HG02885 (cell line): ENCODE results near the gene CLMN.

Experiments used
- ATAC-seq: cut with Tn5 transposase; IDR thresholded peaks from one replicate; pipeline ENCODE4 v1.9.1; 2021; ENCODE audit warnings: mild to moderate bottlenecking; ENCODE audit not compliant: unreplicated experiment, poor library complexity

The CLMN gene

DNA sequence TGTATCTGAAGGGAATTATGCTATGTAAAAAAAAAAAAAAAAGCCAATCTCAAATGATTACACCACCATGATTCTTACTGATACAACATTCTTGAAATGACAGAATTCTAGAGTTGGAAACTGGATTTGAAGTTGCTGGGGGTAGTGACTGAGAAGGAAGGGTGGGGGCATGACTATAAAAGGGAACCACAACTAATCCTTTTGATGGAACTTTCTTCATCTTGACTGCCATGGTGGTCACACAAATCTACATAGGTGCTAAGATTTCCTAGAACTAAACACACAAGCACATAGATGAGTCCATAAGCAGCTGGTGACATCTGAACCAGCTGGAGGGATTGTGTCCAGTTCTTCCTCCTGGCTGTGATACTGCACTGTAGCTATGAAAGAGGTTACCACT lies 51.4 kb downstream of the CLMN start:
- no peak for ATAC-seq

DNA sequence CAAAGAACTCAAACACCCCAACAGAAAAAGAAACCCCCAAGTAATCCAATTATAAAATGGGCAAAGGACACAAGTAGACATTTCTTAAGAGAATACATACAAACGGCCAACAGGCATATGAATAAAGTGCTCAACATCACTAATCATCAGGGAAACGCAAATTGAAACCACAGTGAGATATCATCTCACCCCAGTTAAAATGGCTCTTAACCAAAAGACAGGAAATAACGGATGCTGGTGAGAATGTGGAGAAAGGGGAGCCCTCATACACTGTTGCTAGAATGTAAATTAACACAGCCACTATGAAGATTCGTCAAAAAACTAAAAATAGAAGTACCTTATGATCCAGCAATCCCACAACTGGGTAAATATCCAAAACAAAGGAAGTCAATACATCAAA lies 52.4 kb downstream of the CLMN start:
- ATAC-seq: no peak

DNA sequence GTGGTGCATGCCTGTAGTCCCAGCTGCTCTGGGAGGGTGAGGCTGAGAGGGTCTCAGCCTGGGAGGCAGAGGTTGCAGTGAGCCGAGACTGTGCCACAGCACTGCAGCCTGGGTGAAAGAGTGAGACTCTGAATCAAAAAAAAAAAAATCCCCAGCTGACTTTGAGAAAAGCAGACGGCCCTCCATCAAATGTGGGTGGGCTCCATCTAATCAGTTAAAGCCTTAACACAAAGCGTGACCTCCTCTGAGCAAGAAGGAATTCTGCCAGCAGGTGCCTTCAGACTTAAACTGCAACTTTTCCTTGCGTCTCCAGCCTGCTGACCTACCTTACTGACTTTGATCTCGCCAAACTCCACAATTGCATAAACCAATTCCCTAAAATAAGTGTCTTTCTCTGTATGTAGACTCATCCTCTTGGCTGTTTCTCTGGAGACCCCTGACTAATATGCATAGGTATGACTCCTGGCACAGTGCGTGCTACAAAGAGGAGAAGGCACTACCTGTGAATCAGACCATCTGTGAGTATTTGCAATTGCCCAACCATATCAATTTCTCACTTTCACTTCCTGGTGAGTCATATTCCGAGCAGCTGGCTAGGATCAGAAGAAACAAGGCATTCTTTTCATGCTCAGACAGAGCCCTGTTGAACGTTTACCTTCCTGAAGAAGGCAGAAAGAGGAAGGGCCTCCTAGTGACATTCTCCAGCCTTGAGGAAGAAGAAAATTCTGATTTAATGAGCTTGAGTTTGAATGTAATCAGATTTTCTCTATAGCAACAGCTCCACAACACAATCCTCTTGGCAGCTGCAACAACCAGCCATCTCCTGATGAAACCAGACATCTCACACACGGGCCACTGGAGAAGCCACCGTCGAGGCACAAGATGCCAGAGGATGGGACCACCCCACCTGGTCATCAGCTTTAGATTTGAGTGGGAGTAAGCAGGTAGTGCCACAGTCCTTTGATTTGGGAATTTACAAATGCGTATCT lies 54.3 kb downstream of the CLMN start:
- peak; percentile 94 for ATAC-seq

DNA sequence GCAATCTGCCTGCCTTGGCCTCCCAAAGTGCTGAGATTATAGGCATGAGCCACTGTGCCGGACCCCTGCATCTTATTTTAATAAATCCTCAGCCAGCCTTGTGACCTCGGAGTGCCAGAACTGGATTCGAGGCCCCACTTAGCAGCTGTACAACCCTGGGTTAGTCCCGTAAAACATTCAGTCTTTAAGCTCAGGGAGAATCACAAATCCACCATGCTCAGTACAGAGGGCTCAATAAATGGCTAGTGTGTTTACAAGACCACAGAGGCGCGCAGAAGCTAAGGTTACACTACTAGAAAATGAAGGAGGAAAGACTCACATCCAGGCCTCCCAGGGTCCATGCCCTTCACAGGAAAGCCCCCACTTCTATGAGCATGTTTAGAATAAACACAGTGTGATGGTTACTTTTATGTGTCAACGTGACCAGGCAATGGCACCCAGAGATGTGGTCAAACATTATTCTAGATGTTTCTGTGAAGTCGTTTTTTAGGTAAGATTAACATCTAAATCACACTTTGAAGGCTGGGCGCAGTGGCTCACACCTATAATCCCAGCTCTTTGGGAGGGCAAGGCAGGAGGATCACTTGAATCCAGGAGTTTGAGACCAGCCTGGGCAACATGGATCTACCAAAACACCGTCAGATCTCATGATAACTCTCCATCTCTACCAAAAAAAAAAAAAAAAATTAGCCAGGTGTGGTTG lies 55.3 kb downstream of the CLMN start:
- ATAC-seq: no peak

DNA sequence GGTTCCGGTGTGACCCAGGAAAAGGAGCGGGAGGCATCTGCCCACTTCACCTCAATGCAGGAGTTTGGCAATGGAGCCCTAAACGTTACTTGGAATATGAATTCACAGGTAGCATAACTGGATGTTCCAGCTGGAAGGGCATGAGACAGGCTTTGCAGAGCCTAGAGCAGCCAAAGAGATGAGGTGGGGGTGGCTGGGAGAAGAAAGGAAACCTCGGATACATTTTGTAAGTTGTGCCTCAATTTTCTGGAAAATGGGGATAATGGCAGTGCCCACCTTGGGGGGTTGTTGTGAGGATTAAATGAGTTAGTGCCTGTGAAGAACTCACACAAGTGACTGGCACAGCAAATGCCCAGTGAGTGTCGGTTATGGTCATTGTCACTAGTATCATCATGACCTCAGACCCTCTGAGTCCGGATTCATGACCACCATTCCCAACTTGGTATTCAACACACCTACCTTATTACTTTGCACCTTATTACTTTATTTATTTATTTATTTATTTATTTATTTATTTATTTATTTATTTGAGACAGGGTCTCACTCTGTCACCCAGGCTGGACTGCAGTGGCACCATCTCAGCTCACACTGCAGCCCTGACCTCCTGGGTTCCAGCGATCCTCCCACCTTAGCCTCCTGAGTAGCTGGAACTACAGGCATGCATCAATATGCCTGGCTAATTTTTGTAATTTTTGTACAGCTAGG lies 56.0 kb downstream of the CLMN start:
- no peak for ATAC-seq

DNA sequence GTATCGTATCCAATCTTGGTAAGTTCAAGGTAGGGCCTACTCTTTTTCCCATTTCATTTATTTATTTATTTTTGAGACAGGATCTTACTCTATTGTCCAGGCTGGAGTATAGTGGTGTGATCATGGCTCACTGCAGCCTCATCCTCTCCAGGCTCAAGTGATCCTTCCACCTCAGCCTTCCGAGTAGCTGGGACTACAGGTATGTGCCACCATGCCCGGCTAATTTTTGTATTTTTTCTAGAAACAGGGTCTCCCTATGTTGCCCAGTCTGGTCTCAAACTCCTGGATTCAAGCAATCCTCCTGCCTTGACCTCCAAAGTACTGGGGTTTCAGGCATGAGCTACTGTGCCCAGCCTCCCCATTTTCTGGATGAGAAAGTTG lies 57.2 kb downstream of the CLMN start:
- no peak for ATAC-seq

DNA sequence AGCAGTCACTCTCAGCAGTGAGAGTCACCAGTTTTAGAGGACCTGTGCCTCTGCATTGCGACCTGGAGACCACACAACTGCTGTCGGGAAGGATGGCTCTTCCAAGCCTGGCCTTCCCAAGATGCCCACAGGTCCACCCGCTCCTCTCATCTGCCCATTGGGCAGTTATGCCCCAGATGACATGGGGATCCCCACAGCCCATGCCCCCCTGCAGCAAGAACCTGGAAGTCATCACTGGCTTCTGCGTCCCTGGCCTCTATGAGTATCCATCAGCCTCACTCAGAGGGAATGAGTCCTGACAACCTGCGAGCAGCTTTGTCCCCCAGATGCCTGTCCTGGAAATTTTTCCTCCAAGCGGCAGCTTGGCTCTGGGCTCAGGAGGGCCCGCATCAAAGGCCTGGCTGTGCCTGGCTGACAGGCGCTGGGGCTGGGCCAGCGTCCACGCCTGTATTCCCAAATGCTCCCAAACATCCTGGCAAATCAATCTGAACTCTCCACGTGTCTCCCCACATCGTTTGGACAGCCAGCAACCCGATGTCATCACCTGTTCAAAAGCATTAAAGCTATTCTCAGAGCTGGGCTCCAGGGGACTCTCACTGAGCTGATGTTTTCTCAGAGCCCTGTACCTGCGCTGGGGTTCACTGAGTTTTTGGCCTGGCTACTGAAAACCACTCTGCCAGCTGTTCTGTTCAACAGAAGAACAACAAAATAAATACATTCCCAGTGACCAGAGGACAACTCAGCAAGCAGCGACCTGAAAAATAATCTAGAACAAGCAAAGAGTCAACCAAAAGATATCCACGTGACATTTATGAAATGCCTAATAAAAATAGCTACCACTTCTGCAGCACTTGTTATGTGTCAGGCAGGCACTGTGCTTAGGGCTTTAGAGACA lies 57.8 kb downstream of the CLMN start:
- no peak for ATAC-seq

DNA sequence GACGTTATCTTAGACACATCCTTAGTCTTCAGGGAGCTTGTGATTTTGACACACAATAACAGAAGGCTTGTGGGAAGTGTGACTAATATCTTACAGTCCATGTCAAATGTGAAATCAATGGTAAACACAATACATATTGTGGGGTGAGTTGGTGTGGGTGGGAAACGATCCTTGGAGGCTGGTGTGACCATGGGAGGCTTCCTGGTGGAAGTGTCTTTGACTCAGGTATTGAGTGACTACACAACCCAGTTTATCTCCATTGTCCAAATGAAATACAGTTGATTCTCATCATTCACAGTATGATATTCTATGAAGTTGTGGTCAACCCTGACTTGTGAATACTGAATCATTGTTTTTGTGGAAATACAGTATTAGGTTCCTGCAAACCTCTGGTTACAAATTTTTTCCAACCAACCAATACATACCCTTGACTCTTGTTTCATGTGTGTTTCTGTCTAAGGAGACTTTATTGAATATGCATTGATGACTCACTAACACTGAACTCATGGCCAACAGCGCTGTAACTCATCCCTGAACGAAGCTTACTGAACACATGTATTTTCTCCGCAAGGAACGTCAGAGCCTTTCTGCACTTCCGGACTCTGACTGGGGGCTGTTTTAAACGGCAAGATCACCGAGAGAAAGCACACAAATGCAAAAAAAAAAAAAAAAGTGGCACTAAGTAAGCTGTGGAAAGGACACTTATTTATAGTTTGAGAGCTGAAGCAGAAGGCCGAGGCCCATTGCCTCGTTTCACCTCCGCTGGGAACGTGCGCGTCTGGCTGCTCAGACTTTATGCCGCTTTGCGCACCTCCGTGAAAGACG lies 59.0 kb downstream of the CLMN start:
- no peak for ATAC-seq

DNA sequence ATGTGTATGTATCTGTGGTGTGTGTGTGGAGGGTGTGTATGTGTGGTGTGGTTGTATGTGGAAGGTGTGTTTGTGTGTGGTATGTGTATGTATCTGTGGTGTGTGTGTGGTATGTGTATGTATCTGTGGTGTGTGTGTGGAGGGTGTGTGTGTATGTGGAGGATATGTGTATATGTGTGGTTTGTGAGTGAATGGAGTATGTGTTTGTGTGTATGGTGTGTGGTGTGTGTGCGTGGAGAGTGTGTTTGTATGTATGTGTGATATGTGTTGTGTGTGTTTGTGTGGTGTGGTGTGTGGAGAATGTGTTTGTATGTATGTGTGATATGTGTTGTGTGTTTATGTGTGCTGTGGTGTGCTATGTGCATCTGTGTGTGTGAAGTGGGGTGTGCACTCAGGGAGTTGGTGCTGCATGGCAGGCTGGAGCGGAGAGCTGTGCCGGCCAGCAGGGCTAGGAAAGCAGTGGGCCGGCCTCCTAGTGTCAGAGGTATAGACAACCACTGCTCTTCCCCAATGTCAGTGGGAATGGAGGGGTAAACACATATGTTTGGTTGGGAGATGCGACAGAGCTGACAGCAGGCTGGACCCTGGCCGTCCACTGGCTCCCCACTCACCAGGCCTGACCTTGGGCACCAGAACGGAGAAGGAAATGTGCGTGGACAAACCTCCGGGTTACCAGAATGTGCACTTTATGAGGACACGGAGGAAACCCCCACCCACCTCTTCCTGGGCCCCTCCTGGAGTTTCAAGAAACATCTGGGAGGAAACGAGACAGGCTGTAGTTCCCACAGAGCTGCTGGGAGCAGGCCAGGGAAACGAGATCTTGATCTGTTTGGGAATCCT lies 60.7 kb downstream of the CLMN start:
- ATAC-seq: no peak

DNA sequence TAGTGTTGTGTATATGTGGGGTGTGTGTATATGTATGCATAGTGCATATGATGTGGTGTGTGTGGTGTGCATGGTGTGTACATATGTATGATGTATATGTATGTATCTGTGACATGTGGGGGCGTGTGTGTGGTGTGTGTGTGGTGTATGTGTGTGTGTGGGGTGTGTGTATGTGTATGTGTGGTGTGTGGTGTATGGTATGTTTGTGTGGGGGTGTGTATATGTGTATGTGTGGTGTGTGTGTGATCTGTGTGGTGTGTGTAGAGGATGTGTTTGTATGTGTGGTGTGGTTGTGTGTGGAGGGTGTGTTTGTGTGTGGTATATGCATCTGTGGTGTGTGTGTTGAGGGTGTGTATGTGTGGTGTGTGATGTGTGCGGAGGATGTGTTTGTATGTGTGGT lies 61.6 kb downstream of the CLMN start:
- no peak for ATAC-seq

DNA sequence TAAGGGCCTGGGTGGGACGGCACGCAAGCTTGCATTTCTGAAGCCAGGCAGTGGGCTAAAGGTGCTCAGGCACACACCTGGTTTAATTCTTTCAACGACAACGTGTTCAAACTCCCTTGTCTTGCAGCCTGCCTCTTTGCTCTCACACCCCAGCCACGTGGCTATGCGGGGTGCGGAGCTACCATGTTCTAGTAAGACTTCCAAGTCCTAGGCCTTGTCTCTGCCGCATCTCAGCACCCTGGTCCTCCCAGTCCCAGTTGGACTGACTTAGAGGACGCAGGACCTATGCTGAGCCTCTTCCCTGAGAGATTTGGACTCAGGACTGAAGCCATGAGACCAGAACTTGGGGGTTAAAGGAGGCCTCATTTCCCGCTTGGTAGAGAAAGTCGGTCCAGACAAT lies 62.2 kb downstream of the CLMN start:
- no peak for ATAC-seq

DNA sequence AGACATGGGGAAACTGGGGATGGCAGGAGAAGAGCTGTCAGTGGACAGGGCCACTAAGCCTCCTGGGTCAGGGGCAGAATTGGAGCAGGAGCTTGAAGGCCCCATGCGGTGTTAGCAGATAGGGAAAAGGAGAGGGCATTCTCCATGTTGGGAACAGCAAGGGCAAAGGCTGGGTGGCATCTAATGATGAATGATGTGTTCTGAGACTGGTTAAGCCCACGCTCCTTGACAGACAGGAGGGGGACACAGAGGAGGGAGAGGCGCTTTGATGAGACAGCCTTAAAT lies 63.0 kb downstream of the CLMN start:
- ATAC-seq: no peak

DNA sequence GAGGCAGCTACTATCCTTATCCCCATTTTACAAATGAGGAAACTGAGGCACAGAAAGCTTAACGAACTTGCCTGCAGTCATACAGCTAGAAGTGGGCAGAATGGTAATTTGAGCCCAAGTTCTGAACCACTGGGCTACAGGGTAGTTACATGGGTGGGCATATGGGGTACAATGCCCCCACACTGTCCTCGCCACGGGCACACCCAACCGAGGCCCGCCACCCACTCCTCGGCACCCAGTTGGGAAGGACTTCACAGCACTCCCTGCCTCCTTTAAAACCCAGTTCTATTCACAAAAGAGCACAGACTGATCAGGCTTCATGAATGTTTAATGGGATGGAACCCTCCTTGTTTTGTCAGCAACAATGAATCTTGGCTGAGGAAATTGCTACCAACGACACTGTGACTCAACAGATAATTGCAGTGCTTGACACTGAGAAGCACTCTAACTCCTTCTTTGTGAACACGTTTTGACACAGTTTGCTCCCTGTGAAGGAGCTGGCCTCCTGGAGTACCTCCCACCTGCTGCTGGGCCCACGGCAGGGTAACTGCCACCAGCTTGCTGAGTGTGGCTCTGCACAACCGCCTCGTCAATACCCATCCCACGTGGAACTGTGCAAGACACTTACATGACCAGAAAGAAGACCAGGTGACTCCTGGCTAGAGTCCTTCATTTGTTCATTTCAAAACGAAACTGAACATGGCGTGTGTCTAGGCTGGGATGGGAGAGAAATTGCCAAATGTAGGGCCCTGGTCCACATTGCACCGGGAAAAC lies 63.5 kb downstream of the CLMN start:
- no peak for ATAC-seq

DNA sequence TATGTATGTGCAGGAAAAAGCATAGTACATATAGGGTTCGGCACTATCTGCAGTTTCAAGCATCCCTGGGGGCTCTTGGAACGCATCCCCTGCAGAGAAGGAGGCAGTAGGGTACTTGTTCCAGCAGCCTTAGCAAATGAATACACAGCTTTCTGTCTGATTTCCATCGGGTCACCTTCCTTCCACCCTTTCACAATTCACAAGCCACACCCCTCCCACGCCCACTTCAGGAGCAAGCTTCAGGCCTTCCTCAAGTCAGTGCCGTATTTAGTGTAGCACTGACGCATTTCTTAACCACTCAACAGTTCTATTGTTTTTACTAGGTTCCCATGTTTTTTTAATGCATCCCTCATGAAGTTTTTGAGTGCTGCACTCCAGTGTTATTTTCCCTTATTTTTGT lies 64.2 kb downstream of the CLMN start:
- ATAC-seq: peak; percentile 74

DNA sequence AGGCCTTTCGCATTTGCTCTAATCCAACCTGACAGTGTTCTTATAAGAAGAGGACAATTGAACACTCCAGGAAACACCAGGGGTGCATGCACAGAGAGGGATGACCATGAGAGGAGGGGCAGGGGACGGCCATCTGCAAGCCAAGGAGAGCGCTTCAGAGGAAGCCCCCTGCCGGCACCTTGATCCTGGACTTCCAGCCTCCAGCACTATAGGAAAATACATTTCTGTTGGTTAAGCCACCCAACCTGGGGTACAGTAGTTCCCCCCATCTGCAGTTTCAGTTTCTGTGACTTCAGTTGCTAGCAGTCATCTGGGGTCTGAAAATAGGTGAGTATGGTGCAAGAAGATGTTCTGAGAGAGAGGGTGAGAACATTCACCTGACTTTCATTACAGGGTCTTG lies 64.7 kb downstream of the CLMN start:
- ATAC-seq: peak; percentile 60

DNA sequence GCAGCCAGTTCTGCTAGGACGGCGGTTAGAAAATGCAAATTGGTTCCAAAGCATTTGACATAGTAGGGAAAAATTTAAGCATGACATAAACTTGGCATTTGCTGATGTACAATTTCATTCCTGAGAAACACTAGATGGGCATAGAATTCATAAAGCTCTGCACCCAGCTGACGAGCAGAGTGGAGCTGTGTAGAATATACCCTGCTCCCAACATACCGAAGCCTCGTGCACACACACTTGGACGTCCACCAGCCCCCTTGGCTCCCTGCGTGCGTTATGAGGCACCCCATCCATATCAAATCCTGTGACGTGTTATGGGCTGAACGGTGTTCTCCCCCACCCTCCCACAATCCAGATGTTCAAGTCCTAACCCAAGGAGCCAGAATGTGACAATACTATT lies 65.4 kb downstream of the CLMN start:
- no peak for ATAC-seq

DNA sequence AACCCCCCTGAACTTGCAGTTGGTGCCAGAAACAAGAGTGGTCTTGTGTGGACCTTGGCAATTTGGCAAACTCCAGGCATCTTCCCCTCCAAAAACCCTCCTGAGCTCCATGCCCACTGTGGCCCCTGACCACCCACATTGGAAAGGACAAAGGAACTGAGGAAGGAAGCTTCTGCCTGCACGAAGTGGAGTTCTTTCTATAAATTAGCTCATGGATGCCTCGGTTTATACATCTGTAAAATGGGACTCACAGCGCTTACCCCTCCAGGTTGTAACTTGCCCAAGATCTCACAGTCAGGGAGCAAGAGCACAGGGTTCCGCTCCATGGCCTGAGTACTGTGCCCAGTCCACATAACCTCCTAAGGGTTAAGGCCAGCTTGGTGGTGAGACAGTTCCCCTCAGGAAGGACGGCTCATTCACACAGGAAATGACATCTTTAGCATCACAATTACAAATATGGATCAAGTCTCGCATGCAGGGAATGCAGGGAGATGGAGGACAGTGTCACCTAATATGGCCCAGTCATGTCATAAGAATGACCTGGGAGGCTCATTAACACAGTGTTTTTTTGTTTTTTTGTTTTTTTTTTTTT lies 66.6 kb downstream of the CLMN start:
- ATAC-seq: no peak
